PFSK-1 (cell line): ENCODE measurements around the gene RPS29.
A peak's percentile ranks its signal among the peaks of the same experiment; 100 is the strongest.

Experiments
- FOXP2 ChIP-seq: optimal IDR thresholded peaks from 2 replicates; pipeline ENCODE3; 2011; ENCODE audit warnings: borderline replicate concordance, control low read depth, inconsistent platforms; ENCODE audit not compliant: insufficient read depth; ENCODE audit errors: extremely low read length, extremely low read depth
- POLR2AphosphoS5 ChIP-seq: IDR thresholded peaks from 2 replicates; pipeline ENCODE4 v1.6.1; 2012; ENCODE audit warnings: low read depth, mild to moderate bottlenecking, control low read depth, low read length, moderate library complexity
- REST ChIP-seq, 2 experiments: IDR thresholded peaks; 2 replicates each; pipeline versions ENCODE4 v1.6.1 to v1.8.0; 2011 to 2012; ENCODE audit warnings: low read depth in 2 of 2, low read length in 2 of 2, control low read depth in 1 of 2, inconsistent platforms in 1 of 2, mild to moderate bottlenecking in 1 of 2, moderate library complexity in 1 of 2; ENCODE audit not compliant: insufficient read depth in 1 of 2
- SIN3A ChIP-seq: IDR thresholded peaks from 2 replicates; pipeline ENCODE4 v1.6.1; 2012; ENCODE audit warnings: mild to moderate bottlenecking, low read length, moderate library complexity, borderline replicate concordance; ENCODE audit not compliant: insufficient read depth
- TAF1 ChIP-seq: IDR thresholded peaks from 2 replicates; pipeline ENCODE4 v1.6.1; 2012; ENCODE audit warnings: low read length, control low read depth, borderline replicate concordance; ENCODE audit not compliant: insufficient read depth

The RPS29 gene

GRCh38 chr14:49582113-49582977 lies 3.8 kb downstream of the RPS29 start:
- no peak for TF ChIP-seq REST (IDR thresholded peaks at IDR 0.05; ENCODE audit: insufficient read depth in 1 of 2, low read depth in 2 of 2, low read length in 2 of 2)
- TF ChIP-seq SIN3A: peak; percentile 20; the same call in 1 of the 2 replicates
- peak; percentile 72 for TF ChIP-seq POLR2AphosphoS5

GRCh38 chr14:49581209-49582112 lies 4.7 kb downstream of the RPS29 start:
- TF ChIP-seq TAF1: no peak
- TF ChIP-seq REST (IDR thresholded peaks at IDR 0.05; ENCODE audit: insufficient read depth in 1 of 2, low read depth in 2 of 2, low read length in 2 of 2): no peak
- no peak for TF ChIP-seq SIN3A
- no peak for TF ChIP-seq FOXP2
- no peak for TF ChIP-seq POLR2AphosphoS5

GRCh38 chr14:49579841-49580240 lies 6.3 kb downstream of the RPS29 start:
- no peak for TF ChIP-seq REST (IDR thresholded peaks at IDR 0.05; ENCODE audit: insufficient read depth in 1 of 2, low read depth in 2 of 2, low read length in 2 of 2)
- TF ChIP-seq FOXP2: no peak
- TF ChIP-seq SIN3A: no peak
- TF ChIP-seq TAF1: no peak
- TF ChIP-seq POLR2AphosphoS5: no peak

- TF ChIP-seq SIN3A (no peak), TAF1 (no peak), REST (IDR thresholded peaks at IDR 0.05; ENCODE audit: insufficient read depth in 1 of 2, low read depth in 2 of 2, low read length in 2 of 2) (no peak), FOXP2 (no peak)
Observed at GRCh38 chr14:49578141-49578540, 8.0 kb downstream of the RPS29 start.
